WTC11 (cell line): ENCODE data around the gene SYTL2.

Source experiments
- ATF1 ChIP-seq: sonication (generic); formaldehyde crosslinking; IDR thresholded peaks from 2 replicates; pipeline ENCODE4 v1.8.1; 2023; ENCODE audit warnings: mild to moderate bottlenecking, moderate library complexity, missing genetic modification reagents
- CTCF ChIP-seq: fragments of 200-600 bp; IDR thresholded peaks from 2 replicates; pipeline ENCODE4 v1.8.0; 2022; ENCODE audit warnings: antibody characterized with exemption
- E2F4 ChIP-seq: sonication (generic); formaldehyde crosslinking; IDR thresholded peaks from 2 replicates; pipeline ENCODE4 v1.8.1; 2022; ENCODE audit warnings: low read depth, mild to moderate bottlenecking, moderate library complexity, missing genetic modification reagents, borderline replicate concordance
- NFYB ChIP-seq: sonication (generic); formaldehyde crosslinking; conservative IDR thresholded peaks from 2 replicates; pipeline ENCODE4 v1.8.0; 2022; ENCODE audit warnings: low read depth, missing genetic modification reagents
- NR3C1 ChIP-seq: sonication (generic); formaldehyde crosslinking; conservative IDR thresholded peaks from 2 replicates; pipeline ENCODE4 v1.8.1; 2023; ENCODE audit warnings: low read depth, mild to moderate bottlenecking, missing genetic modification reagents
- ZNF317 ChIP-seq: sonication (generic); formaldehyde crosslinking; IDR thresholded peaks from 2 replicates; pipeline ENCODE4 v1.8.1; 2023; ENCODE audit warnings: low read depth, mild to moderate bottlenecking, moderate library complexity, missing genetic modification reagents, borderline replicate concordance
- ZNF396 ChIP-seq: fragments of 250-450 bp; sonication (Bioruptor Pico); IDR thresholded peaks from 2 replicates; pipeline ENCODE4 v1.8.0; 2021; ENCODE audit warnings: mild to moderate bottlenecking, moderate library complexity, borderline replicate concordance
- TF ChIP-seq, protein P1 (sequence below): sonication (generic); formaldehyde crosslinking; conservative IDR thresholded peaks from 2 replicates; pipeline ENCODE4 v1.8.1; 2022; ENCODE audit warnings: mild to moderate bottlenecking, missing genetic modification reagents
- TF ChIP-seq, protein P2 (sequence below): sonication (generic); formaldehyde crosslinking; IDR thresholded peaks from 2 replicates; pipeline ENCODE4 v1.8.1; 2023; ENCODE audit warnings: mild to moderate bottlenecking, missing genetic modification reagents, moderate library complexity
- TF ChIP-seq, protein P3 (sequence below): sonication (generic); formaldehyde crosslinking; IDR thresholded peaks from 2 replicates; pipeline ENCODE4 v1.8.0; 2022; ENCODE audit warnings: mild to moderate bottlenecking, missing genetic modification reagents

DNA sequence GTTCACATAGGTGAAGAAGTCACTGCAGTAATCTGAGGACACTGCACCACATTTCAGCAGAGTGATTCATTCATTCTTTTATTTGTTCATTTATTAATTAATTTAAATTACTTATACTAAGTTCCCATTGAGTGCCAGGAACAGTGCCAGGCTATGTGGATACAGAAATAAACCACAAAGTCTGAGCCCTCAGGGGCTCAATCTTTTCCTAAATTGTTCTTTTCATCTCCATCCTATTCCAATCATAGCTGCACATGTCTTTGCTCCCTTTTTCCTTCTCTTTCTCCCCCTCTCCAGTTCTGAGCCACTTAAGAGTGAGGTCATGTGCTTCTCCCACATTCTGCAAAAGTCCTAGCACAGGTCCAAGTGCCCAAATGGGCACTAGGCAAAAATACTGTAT, 4.9 kb downstream of the SYTL2 start:
- TF ChIP-seq, protein P1, sequence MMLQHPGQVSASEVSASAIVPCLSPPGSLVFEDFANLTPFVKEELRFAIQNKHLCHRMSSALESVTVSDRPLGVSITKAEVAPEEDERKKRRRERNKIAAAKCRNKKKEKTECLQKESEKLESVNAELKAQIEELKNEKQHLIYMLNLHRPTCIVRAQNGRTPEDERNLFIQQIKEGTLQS (CRISPR knock-in tag), result no peak
- TF ChIP-seq ZNF317 (CRISPR knock-in tag), result no peak
- no peak for TF ChIP-seq CTCF
- no peak for TF ChIP-seq ATF1 (CRISPR knock-in tag)
- no peak for TF ChIP-seq E2F4 (CRISPR knock-in tag)
- TF ChIP-seq ZNF396 (CRISPR knock-in tag), result no peak
- TF ChIP-seq NR3C1, result no peak
- TF ChIP-seq, protein P2, sequence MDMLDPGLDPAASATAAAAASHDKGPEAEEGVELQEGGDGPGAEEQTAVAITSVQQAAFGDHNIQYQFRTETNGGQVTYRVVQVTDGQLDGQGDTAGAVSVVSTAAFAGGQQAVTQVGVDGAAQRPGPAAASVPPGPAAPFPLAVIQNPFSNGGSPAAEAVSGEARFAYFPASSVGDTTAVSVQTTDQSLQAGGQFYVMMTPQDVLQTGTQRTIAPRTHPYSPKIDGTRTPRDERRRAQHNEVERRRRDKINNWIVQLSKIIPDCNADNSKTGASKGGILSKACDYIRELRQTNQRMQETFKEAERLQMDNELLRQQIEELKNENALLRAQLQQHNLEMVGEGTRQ (CRISPR knock-in tag), result no peak
- TF ChIP-seq NFYB (CRISPR knock-in tag), result no peak
- TF ChIP-seq, protein P3, sequence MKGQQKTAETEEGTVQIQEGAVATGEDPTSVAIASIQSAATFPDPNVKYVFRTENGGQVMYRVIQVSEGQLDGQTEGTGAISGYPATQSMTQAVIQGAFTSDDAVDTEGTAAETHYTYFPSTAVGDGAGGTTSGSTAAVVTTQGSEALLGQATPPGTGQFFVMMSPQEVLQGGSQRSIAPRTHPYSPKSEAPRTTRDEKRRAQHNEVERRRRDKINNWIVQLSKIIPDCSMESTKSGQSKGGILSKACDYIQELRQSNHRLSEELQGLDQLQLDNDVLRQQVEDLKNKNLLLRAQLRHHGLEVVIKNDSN (CRISPR knock-in tag), result no peak
